Hepatocyte (in vitro differentiated cells): ENCODE measurements around the gene ZFP36L2. TPM values are rescaled to one million over a fixed set of nuclear protein-coding genes. Genes with fewer than 3 reads are reported as not detected.

Experiments
- DNase-seq: peaks from one replicate; pipeline ENCODE4 v3.0.0-alpha.2; 2016; ENCODE audit warnings: low spot score
- H2AFZ ChIP-seq: fragments of 200-600 bp; sonication (generic); 2 replicates; pipeline ENCODE4 v1.6.0; 2016; ENCODE audit warnings: antibody characterized with exemption, mild to moderate bottlenecking
- H3K27ac ChIP-seq: fragments of 200-600 bp; sonication (generic); 2 replicates; pipeline ENCODE4 v1.5.1; 2016; ENCODE audit warnings: mild to moderate bottlenecking
- H3K27me3 ChIP-seq: fragments of 200-600 bp; sonication (generic); 2 replicates; pipeline ENCODE4 v1.6.1; 2016
- H3K36me3 ChIP-seq: fragments of 200-600 bp; sonication (generic); replicated peaks from 2 replicates; pipeline ENCODE4 v1.5.1; 2016; ENCODE audit warnings: low read depth; ENCODE audit not compliant: insufficient read depth
- H3K4me1 ChIP-seq: fragments of 200-600 bp; sonication (generic); 2 replicates; pipeline ENCODE4 v1.5.1; 2016; ENCODE audit warnings: mild to moderate bottlenecking, moderate library complexity; ENCODE audit not compliant: insufficient read depth
- H3K4me2 ChIP-seq: fragments of 200-600 bp; sonication (generic); 2 replicates; pipeline ENCODE4 v1.6.0; 2016
- H3K4me3 ChIP-seq: fragments of 200-600 bp; sonication (generic); 2 replicates; pipeline ENCODE4 v1.5.1; 2016; ENCODE audit warnings: mild to moderate bottlenecking
- H3K79me2 ChIP-seq: fragments of 200-600 bp; sonication (generic); 2 replicates; pipeline ENCODE4 v1.6.0; 2017; ENCODE audit warnings: mild to moderate bottlenecking
- H3K9me2 ChIP-seq: fragments of 200-600 bp; sonication (generic); replicated peaks from 2 replicates; pipeline ENCODE4 v1.6.0; 2017; ENCODE audit warnings: mild to moderate bottlenecking; ENCODE audit not compliant: insufficient read depth
- H3K9me3 ChIP-seq: fragments of 200-600 bp; sonication (generic); 2 replicates; pipeline ENCODE4 v1.5.1; 2016; ENCODE audit warnings: low read depth, mild to moderate bottlenecking
- H4K20me1 ChIP-seq: fragments of 200-600 bp; sonication (generic); 2 replicates; pipeline ENCODE4 v1.6.0; 2016; ENCODE audit warnings: mild to moderate bottlenecking; ENCODE audit not compliant: insufficient read depth, poor library complexity, severe bottlenecking
- EZH2 ChIP-seq: fragments of 200-600 bp; sonication (generic); IDR thresholded peaks from 2 replicates; pipeline ENCODE4 v1.6.1; 2016; ENCODE audit warnings: antibody characterized with exemption, mild to moderate bottlenecking, borderline replicate concordance
- EZH2phosphoT487 ChIP-seq: fragments of 200-600 bp; sonication (generic); IDR thresholded peaks from one replicate; pipeline ENCODE4 v1.6.1; 2018; ENCODE audit warnings: antibody characterized with exemption, mild to moderate bottlenecking, low read depth, moderate library complexity; ENCODE audit not compliant: unreplicated experiment, severe bottlenecking
- WGBS: methylation state at CpG from one replicate; pipeline ENCODE4 v1.1.6; 2016; ENCODE audit warnings: low lambda C conversion rate; ENCODE audit errors: missing lambda C conversion rate; 5-methylcytosine and 5-hydroxymethylcytosine counted together
- polyA plus RNA-seq: library from polyadenylated mRNA; unstranded; fragments of >200 nt; fragmentation: Nextera tagmentation; extraction: Ambion mirVana; gene quantifications from 2 replicates; pipeline ENCODE4 v1.2.1, GENCODE V29; 2016
- total RNA-seq: library from RNA; depleted of rRNA; stranded (reverse); fragments of >200 nt; gene quantifications from 2 replicates; pipeline ENCODE4 v1.2.3, GENCODE V29; 2014
- TF ChIP-seq, protein P1 (sequence below): fragments of 200-600 bp; sonication (generic); IDR thresholded peaks from 2 replicates; pipeline ENCODE4 v1.5.1; 2016; ENCODE audit warnings: antibody characterized with exemption, mild to moderate bottlenecking; ENCODE audit not compliant: poor library complexity

The ZFP36L2 gene
- total and polyA plus RNA-seq, 2 experiments from 2014 or later = 85.1 to 285 TPM

DNA sequence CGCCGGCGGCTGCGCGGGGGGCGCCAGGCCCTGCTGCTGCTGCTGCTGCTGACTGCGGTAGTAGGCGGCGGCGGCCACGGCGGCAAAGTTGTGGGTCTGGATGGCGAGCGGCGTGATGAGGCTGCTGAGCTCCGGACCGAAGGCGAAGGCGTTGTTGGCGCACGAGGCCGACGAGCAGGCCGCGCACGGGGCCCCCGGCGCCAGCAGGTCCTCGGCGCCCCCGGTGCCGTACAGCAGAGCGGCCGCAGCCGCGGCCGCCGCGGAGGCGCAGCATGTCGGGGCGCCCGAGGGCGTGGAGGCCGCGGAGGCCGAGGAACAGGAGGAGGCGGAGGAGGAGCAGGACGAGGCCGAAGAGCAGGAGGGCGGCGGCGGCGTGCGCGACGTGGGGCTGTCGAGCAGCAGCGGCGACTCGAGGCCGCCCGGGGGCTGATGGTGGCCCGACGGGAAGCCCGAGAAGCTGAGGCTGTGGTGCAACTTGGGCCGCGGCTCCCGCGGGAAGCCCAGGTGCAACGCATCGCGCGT is 1.8 kb downstream of the ZFP36L2 start:
- Histone ChIP-seq H3K27ac (peak overlapping the region; percentile 100), H3K4me1 (peaks cover 32% of the 10 kb centered on the region), H3K9me2 (no peaks in the 10 kb centered on the region), H3K79me2 (peaks cover 55% of the 10 kb centered on the region), H2AFZ (no peak overlapping the region), H3K27me3 (no peaks in the 10 kb centered on the region), H3K9me3 (no peaks in the 10 kb centered on the region), H4K20me1 (peaks cover 33% of the 10 kb centered on the region), H3K4me3 (peak overlapping the region; percentile 69), H3K4me2 (peak overlapping the region; percentile 77), H3K36me3 (no peaks in the 10 kb centered on the region)
- DNase-seq = peak; percentile 54
- TF ChIP-seq EZH2phosphoT487 = no peak
- TF ChIP-seq, protein P1, sequence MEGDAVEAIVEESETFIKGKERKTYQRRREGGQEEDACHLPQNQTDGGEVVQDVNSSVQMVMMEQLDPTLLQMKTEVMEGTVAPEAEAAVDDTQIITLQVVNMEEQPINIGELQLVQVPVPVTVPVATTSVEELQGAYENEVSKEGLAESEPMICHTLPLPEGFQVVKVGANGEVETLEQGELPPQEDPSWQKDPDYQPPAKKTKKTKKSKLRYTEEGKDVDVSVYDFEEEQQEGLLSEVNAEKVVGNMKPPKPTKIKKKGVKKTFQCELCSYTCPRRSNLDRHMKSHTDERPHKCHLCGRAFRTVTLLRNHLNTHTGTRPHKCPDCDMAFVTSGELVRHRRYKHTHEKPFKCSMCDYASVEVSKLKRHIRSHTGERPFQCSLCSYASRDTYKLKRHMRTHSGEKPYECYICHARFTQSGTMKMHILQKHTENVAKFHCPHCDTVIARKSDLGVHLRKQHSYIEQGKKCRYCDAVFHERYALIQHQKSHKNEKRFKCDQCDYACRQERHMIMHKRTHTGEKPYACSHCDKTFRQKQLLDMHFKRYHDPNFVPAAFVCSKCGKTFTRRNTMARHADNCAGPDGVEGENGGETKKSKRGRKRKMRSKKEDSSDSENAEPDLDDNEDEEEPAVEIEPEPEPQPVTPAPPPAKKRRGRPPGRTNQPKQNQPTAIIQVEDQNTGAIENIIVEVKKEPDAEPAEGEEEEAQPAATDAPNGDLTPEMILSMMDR = no peak
- no peak for TF ChIP-seq EZH2
- under 1% methylated on average over 45 of the region's 74 CpGs for WGBS

DNA sequence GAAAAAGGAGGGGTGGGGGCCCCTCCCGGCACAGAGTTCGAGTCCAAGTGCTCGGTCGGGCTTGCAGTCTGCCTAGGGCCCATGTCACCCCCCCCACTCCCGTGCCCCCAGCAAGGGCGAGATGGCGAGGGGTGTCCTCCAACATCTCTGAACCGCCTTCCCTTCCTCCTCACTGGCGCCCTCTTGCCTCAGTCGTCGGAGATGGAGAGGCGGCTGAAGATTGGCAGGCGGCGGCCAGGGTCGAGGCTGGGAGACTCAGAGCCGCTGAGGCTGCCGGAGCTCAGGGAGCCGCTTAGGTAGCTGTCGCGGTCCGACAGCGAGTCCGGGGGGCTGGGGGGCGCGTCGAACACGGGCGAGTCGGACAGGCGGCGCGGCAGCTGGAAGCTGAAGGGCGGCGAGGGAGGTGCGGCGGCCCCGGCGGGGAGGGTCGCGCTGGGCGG is 2.3 kb downstream of the ZFP36L2 start:
- Histone ChIP-seq H3K36me3 (no peaks in the 10 kb centered on the region), H3K4me2 (peak overlapping the region; percentile 77), H3K27me3 (no peaks in the 10 kb centered on the region), H3K4me1 (peaks cover 35% of the 10 kb centered on the region), H4K20me1 (peaks cover 33% of the 10 kb centered on the region), H3K4me3 (peak overlapping the region; percentile 69), H3K27ac (peak overlapping the region; percentile 100), H2AFZ (no peak overlapping the region), H3K79me2 (peaks cover 53% of the 10 kb centered on the region), H3K9me2 (no peaks in the 10 kb centered on the region), H3K9me3 (no peaks in the 10 kb centered on the region)
- under 1% methylated on average over 20 of the region's 41 CpGs for WGBS
- TF ChIP-seq, protein P1 = peak; percentile 44
- no peak for TF ChIP-seq EZH2
- DNase-seq = peak; percentile 83

DNA sequence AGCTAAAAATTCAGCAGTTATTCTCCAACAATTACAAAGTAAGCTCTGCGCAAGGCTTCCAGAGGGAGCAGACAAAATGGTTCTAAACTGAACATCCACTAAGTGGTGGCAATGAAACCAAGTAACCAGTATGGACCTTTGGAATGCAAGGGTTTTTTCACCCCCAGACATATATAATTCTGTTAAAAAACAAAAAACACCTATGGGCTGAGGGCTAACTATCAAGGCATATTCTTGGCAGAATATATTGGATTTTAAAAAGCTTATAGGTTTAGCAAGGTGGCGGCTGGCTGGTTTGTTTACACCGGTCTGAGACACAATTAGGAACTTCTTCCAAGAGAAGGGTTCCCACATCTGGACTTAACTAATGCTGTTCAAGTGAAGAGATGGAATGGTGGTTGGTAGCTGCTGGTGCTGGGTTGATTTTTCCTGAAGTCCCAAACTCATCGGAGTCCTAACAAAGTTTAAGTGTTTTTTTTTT is 2.8 kb downstream of the ZFP36L2 start:
- 8% methylated on average over 4 of the region's 4 CpGs for WGBS
- Histone ChIP-seq H3K9me2 (no peaks in the 10 kb centered on the region), H3K79me2 (peaks cover 47% of the 10 kb centered on the region), H3K4me2 (peak overlapping the region; percentile 77), H3K9me3 (no peaks in the 10 kb centered on the region), H3K4me1 (peaks cover 35% of the 10 kb centered on the region), H2AFZ (no peak overlapping the region), H4K20me1 (peaks cover 33% of the 10 kb centered on the region), H3K4me3 (peak overlapping the region; percentile 69), H3K27ac (peak overlapping the region; percentile 100), H3K36me3 (no peaks in the 10 kb centered on the region), H3K27me3 (no peaks in the 10 kb centered on the region)
- TF ChIP-seq EZH2 = no peak
- DNase-seq = peak; percentile 44

DNA sequence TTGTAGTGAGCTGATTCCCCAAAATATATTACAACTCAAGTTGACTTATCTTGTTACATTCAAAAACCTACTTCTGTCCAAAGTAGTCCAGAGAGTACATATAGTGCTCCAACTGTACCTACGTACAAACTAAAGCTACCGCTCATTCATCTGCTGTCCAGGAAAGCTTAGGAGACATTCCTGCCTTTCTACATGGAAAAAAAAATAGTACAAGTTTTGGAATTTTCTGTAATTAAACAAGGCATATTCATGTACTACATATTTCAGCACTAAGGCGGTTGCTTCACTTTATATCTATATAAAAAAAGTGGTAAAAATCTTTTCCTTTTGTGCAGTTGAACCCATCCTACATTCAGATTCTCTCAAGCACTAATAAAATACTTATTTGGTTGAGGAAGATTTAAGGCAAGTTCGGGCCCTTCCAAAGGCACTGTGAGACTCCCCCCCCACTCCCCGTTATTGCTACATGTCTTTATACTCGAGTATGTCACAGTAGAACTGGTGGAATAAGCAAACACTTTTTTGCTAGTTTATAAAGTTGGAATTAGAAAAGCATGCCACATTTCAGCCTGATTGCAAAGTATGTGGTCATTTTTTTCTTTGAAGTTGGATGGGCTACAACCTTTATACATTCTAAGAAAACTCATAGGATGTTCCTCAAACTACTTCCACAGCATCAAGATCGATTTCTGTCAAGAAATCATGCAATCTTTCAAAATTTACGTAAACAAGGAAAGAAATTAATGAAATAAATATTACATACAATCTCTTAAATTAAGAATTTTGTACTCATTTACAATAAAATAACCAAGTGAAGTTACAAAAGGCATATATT is 3.7 kb downstream of the ZFP36L2 start:
- WGBS = 12% methylated on average over 8 of the region's 8 CpGs
- H3K9me2 ChIP-seq = no peaks in the 10 kb centered on the region
- H3K79me2 ChIP-seq = peaks cover 41% of the 10 kb centered on the region
- peak overlapping the region; percentile 69 for H3K4me3 ChIP-seq
- H4K20me1 ChIP-seq = peaks cover 33% of the 10 kb centered on the region
- H3K4me1 ChIP-seq = peaks cover 35% of the 10 kb centered on the region
- no peak overlapping the region for H2AFZ ChIP-seq
- no peaks in the 10 kb centered on the region for H3K27me3 ChIP-seq
- H3K9me3 ChIP-seq = no peaks in the 10 kb centered on the region
- TF ChIP-seq EZH2 (no peak), EZH2phosphoT487 (peak; percentile 23)
- no peaks in the 10 kb centered on the region for H3K36me3 ChIP-seq
- H3K27ac ChIP-seq = peak overlapping the region; percentile 100
- peak; percentile 39 for DNase-seq
- H3K4me2 ChIP-seq = peak overlapping the region; percentile 77
